NCI-H345 (cell line): ENCODE results near the gene CHST11.

Experiments
- DNase-seq: peaks from one replicate; lab custom pipeline; 2025; lab: John Stamatoyannopoulos, UW

The CHST11 gene

GRCh38 chr12:104456417-104456949 lies at the start of gene CHST11:
Gene CHST11 (plus strand): TSS chr12:104456948.
- DNase-seq: peak; percentile 92

GRCh38 chr12:104407438-104407837 lies 49.3 kb upstream of the CHST11 start:
- DNase-seq: no peak

- no peak for DNase-seq
These were observed 48.8 kb upstream of the CHST11 start for GRCh38 chr12:104407922-104408321.

- DNase-seq: no peak
These were observed 46.4 kb upstream of the CHST11 start for GRCh38 chr12:104410326-104410725.

GRCh38 chr12:104410786-104411185 lies 46.0 kb upstream of the CHST11 start:
- DNase-seq: no peak

- no peak for DNase-seq
These were observed 44.7 kb upstream of the CHST11 start for GRCh38 chr12:104411826-104412641.

- DNase-seq: no peak
These were observed 44.1 kb upstream of the CHST11 start for GRCh38 chr12:104412681-104413080.

- no peak for DNase-seq
These were observed 43.4 kb upstream of the CHST11 start for GRCh38 chr12:104413330-104413729.

GRCh38 chr12:104414581-104415341 lies 42.0 kb upstream of the CHST11 start:
- no peak for DNase-seq

GRCh38 chr12:104415342-104415980 lies 41.3 kb upstream of the CHST11 start:
- no peak for DNase-seq

- DNase-seq: no peak
These were observed 40.6 kb upstream of the CHST11 start for GRCh38 chr12:104416136-104416535.

- no peak for DNase-seq
These were observed 40.2 kb upstream of the CHST11 start for GRCh38 chr12:104416585-104416984.

- no peak for DNase-seq
These were observed 37.0 kb upstream of the CHST11 start for GRCh38 chr12:104419717-104420116.

- no peak for DNase-seq
These were observed 35.9 kb upstream of the CHST11 start for GRCh38 chr12:104420868-104421267.

- no peak for DNase-seq
These were observed 35.4 kb upstream of the CHST11 start for GRCh38 chr12:104421343-104421742.

- DNase-seq: no peak
These were observed 34.3 kb upstream of the CHST11 start for GRCh38 chr12:104422441-104422840.

GRCh38 chr12:104423273-104423672 lies 33.5 kb upstream of the CHST11 start:
- no peak for DNase-seq

GRCh38 chr12:104423809-104424208 lies 32.9 kb upstream of the CHST11 start:
- DNase-seq: peak; percentile 22

- no peak for DNase-seq
These were observed 31.8 kb upstream of the CHST11 start for GRCh38 chr12:104424955-104425354.

GRCh38 chr12:104425614-104426013 lies 31.1 kb upstream of the CHST11 start:
- no peak for DNase-seq

GRCh38 chr12:104426926-104427546 lies 29.7 kb upstream of the CHST11 start:
- no peak for DNase-seq

GRCh38 chr12:104427547-104427938 lies 29.2 kb upstream of the CHST11 start:
- no peak for DNase-seq
